ENCODE data around the gene TRIM74.
"Not testable (repeated sequence)": the region's sequence is repeated elsewhere in the genome, so short reads cannot be mapped to it uniquely, and the experiment has no call there.

TRIM74 gene

DNA sequence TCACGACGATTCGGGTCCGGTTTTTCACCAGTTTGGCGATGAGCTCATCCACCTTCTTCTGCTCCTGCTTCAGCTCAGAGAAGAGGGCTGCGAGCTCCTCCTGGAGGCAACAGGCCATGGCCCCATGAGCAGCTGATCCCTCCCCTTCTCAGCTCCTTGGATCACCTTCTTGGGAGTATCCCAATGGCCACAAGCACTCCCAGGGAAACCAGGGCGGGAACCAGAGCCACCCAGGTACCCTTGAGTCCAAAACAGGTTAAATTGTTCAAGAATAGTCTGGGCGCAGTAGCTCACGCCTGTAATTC lies 8.0 kb downstream of the TRIM74 start:
- not testable (repeated sequence) for H3K4me3 ChIP-seq; DNase-seq (ENCODE audit: low spot score); H3K27ac ChIP-seq

DNA sequence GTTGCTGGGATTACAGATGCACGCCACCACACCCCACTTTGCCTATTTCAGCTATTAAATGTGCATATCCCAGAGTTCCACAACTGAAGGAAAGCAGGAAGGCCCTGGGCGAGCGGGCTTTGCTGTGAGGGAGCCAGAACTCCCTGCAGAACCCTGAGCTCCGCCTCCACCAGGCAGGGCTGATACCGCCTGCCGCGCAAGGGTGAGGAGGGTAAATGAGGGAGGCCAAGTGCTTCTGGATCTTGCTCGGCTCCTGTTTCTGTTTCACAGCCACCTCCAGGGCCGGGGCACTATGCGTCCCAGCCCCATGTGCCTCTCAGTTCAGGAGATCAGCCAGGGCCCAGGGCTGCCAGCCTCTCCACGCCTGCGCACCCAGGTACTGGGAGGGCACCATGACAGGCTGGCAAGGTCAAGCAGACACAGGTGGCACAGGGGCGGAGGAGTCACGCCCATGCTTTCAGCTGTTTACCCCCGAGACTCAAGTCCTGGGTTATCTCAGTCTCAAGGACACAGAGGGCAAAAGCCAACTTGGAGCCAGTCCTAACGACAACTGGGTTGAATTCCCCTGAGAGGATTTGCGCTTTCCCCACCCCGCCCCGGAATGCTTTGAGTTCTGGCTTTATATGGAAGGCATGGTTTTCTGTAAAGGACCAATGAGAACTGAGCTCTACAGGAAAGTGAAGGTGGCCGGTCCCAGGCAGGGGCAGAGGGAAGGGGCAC lies 8.5 kb downstream of the TRIM74 start:
- H3K4me3 ChIP-seq; H3K27ac ChIP-seq; DNase-seq (ENCODE audit: low spot score): not testable (repeated sequence)

DNA sequence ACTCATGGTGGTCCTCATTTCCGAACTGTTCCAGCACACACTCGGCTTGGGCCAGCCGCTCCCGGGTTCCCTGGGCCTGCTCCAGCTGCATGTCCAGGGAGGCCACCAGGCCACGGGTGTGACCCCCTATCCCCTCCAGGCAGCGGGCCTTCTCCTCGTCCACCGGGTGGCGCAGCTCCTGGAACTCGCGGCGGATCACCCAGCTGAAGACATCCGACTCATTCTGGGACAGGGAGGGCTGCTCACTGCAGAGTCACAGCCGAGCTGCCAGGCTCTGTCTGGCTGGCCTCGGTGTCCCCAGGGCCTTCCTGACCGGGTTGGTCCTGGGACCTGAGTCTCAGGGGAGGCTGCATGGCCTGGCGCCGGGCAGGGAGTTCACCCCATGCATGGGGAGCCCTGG lies 9.2 kb downstream of the TRIM74 start:
- DNase-seq (ENCODE audit: low spot score); H3K27ac ChIP-seq; H3K4me3 ChIP-seq: not testable (repeated sequence)

DNA sequence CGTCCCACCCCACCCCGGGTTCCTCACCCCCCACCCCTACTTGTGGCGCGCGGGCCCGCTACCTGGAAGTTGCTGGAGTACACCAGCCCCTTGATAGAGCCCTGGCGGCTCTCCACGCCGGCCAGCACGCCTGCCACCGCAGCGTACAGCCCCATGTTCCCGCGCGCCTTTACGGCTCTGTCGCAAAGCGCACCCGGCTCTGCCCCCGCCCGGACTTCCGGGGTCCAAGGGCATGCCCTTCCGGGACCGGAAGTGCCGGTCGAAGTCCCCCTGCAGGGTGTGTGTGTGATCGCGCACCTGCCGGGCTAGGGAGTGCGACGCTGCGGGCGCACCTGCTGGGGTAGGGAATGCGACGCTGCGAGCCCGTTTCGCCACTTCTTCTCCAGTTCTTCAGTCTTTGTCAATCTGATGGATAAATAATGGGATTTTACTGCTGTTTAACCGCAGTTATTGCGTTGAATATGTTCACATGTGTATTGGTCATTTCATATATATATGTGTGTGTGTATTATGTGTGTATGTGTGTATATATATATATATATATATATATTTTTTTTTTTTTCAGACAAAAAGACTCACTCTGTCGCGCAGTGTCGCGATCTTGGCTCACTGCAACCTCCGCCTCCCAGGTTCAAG lies 14.6 kb downstream of the TRIM74 start:
- DNase-seq (ENCODE audit: low spot score); H3K27ac ChIP-seq: not testable (repeated sequence)
- peak overlapping the region; percentile 65 for H3K4me3 ChIP-seq

DNA sequence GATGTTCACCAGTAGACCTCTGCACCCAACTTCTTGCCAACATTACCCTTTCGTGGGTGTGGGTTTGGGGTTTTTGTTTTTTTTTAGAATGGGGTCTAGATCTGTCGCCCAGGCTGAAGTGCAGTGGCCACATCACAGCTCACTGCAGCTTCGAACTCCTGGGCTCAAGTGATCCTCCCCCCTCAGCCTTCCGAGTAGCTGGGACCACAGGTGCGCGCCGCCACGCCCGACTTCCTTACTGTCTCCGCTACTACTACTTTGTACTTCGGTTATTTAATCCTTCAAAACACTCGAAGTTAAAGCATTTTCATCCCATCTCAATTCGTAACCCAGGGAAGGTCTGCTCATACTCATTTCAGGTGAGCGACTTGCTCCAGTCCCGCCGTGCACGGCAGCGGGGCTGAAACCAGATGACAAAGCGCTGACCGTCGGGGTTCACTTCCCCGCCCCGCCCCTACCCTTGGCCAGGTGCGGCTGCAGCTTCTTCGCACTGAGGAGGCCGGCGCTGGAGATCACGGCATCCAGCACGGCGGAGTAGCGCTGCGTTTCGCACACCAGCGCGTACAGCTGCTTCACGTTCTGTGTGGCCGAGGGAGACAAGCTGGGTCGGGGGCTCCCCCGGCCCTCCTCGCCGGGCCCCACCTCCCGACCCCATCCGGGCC lies 15.2 kb downstream of the TRIM74 start:
- not testable (repeated sequence) for H3K27ac ChIP-seq; DNase-seq (ENCODE audit: low spot score)
- H3K4me3 ChIP-seq = peak overlapping the region; percentile 65

DNA sequence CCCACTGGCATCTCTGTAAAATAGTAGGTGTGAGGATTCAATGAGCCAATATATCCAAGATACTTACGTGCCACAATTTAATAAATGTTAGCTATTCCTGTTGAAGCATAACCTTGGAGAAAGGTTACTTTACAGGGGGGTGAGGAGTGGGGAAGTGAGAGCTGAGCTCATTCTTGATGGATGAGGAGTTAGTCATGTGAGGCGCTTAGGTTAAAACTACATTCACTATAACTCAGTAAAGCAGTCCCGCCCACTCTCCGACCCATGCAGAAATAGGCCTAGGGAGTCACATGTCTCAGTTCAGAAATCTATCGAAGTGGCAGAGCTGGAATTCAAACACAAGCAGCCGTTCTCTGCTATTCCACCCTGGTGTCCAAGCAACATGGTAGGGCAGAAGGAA lies 18.8 kb downstream of the TRIM74 start:
- not testable (repeated sequence) for DNase-seq (ENCODE audit: low spot score); H3K4me3 ChIP-seq; H3K27ac ChIP-seq

DNA sequence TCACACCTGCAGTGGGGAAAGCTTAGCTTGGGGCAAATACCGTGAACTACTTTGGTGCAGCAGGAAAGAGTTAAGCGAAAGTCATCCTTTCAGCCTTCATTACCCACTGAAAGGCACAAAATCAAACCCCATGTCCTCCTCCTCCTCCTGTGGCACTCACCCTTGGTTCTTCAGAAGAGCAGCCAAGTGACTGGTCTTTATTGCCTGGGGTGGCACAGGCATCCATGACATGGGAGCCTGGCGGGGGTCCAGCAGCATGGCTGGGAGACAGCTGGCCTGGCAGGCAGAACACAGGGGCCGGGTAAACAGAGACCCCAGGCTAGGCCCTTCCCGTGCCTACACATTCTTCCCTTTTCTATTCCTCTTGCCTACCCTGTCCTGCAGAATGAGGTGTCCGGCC lies 19.6 kb downstream of the TRIM74 start:
- DNase-seq (ENCODE audit: low spot score) = peak; percentile 62
- H3K4me3 ChIP-seq = not testable (repeated sequence)

DNA sequence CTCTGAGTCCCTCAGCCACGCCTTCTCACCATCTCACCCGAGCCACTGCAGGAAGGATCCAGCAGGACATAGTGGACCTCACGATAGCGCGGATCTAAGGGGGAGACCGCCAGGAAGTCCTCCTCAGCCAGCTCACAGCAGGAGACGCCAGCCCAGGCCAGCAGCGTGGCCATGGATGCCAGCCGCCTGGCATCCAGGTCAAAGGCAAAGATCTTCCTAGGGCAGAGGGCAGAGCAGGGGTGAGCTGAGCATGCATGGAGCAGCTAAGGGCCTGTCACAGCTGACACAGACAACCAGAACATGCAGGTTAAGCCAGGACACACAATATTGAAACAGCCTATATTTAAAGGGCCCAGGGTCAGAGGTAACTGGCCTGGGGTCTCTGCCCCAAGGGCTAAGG lies 20.0 kb downstream of the TRIM74 start:
- DNase-seq (ENCODE audit: low spot score); H3K27ac ChIP-seq; H3K4me3 ChIP-seq: not testable (repeated sequence)

More for the DNA sequence above, 19.6 kb downstream of the TRIM74 start:
- H3K27ac ChIP-seq = not testable (repeated sequence)

DNA sequence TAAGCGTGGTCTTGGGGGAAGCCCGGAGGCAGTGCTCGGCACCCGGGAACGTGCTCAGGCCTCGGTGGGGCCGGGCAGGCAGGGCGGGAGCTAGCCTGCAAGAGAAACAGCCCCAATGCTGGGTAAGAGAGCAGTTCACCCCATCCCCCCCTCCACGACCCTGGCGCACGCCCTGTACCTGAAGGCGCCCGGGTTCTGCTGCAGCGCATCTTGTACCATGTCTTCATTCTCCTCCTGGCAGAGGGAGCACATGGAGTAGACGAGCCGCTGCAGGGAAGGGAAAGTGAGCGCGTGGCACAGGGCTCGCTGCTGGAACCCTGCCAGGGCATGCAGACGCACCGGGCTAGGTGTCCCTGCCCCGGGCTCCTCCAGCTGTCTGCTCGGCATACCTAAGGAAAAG lies 20.6 kb downstream of the TRIM74 start:
- H3K4me3 ChIP-seq; DNase-seq (ENCODE audit: low spot score); H3K27ac ChIP-seq: not testable (repeated sequence)

DNA sequence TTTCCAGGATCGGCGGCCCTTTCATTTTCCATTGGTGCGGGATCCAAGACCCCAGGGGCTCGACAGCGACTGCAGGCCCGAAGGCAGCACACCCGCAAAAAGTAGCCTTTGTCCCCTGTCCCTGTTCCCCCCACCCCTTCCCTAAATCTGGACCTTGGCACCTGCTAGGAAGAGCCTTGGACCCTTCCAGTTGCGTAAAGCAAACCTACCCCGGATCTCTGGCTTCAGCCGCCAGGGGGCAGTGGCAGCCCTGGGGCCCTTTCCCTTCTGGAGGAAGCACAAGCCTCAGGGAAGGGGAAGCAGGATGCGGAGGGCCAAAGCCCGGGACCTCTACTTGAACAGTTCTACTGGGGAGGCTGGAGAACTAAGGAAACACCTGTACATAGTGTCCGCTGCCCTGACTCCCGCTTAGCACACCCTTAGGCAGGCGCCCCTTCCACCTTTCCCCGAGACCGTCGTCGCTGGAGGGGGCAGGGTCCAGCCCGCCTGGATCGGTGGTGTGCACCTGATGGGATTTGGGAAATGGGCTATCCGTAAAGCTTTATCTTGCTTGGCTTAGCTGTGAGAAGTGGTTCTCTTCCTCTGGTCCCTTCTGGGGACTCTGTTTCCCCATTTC lies 23.0 kb downstream of the TRIM74 start:
- DNase-seq (ENCODE audit: low spot score) = peak; percentile 47
- not testable (repeated sequence) for H3K4me3 ChIP-seq, H3K27ac ChIP-seq

DNA sequence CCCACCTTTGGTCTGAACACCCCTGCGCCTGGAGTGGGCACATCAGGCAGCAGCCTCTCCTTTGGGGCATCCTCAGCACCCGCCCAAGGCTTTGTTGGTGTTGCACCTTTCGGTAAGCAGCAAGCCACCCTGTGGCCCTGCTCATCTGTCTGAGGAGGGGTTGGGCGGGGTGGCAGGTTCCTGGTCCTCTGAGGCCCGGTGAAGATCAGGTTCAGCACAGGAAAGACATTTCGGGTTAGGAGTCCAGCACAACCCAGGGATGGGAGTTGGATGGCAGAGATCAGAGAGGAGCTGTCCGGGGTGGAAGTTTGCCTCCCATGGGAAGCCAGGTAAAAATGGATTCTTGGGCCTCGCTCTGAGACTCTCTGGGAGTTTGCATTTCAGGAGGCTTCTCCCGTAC lies 23.7 kb downstream of the TRIM74 start:
- not testable (repeated sequence) for H3K27ac ChIP-seq, H3K4me3 ChIP-seq
- DNase-seq (ENCODE audit: low spot score) = peak; percentile 64

DNA sequence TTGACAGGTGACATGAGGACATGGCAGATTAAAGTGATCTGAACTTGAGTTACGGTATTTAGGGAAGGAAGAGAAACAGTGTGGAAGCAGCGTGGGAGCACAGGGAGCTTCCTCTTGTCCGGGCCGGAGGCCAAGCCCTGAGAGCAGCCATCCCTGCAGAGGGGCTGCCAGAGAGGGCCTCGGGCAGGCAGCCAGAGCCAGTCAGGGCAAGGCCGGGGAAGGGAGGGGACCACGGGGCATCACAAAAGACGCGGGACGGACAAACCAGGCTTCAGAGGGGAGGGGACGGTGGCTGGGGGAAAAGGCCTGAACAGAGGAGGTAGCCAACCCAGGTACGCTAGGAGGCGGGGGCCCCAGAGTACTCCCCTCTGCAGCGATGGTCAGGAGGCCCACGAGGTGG lies 24.3 kb downstream of the TRIM74 start:
- DNase-seq (ENCODE audit: low spot score); H3K27ac ChIP-seq; H3K4me3 ChIP-seq: not testable (repeated sequence)

DNA sequence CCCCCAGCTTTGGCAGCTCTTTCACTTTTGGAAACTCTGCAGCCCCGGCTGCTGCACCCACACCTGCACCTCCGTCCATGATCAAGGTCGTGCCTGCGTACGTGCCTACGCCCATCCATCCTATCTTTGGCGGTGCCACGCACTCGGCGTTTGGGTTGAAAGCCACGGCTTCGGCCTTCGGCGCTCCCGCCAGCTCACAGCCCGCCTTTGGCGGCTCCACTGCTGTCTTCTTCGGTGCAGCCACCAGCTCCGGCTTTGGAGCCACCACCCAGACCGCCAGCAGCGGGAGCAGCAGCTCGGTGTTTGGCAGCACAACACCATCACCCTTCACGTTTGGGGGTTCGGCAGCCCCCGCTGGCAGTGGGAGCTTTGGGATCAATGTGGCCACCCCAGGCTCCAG lies 26.3 kb downstream of the TRIM74 start:
- not testable (repeated sequence) for DNase-seq (ENCODE audit: low spot score); H3K4me3 ChIP-seq; H3K27ac ChIP-seq

DNA sequence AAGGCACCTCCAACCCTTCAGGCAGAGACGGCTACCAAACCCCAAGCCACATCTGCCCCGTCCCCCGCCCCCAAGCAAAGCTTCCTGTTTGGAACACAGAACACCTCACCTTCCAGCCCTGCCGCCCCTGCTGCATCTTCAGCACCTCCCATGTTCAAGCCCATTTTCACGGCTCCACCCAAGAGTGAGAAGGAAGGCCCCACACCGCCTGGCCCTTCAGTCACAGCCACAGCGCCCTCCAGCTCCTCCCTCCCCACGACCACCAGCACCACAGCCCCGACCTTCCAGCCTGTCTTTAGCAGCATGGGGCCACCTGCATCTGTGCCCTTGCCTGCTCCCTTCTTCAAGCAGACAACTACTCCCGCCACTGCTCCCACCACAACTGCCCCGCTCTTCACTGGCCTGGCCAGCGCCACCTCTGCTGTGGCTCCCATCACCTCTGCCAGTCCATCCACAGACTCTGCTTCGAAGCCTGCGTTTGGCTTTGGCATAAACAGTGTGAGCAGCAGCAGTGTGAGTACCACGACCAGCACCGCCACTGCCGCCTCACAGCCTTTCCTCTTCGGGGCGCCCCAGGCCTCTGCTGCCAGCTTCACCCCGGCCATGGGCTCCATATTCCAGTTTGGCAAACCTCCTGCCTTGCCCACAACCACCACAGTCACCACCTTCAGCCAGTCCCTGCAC lies 27.1 kb downstream of the TRIM74 start:
- not testable (repeated sequence) for H3K27ac ChIP-seq; H3K4me3 ChIP-seq; DNase-seq (ENCODE audit: low spot score)

DNA sequence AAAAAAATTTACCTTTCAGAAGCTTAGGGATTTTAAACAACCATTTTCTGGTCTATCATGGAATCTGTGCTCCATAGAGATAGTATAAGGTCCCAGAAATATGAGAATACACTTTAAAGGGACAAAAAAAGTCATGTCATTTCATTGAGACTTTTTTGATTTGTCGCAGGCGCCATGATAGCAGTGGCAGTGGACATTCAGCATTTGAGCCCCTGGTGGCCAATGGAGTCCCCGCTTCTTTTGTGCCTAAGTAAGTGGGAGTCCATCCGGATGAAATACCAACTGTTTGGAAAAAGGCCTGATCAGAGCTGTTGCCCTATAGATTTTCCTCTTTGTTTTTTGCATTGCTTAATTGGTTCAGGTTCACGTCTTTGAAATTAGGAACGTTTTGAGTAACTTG lies 41.0 kb downstream of the TRIM74 start:
- not testable (repeated sequence) for DNase-seq (ENCODE audit: low spot score); H3K27ac ChIP-seq; H3K4me3 ChIP-seq

DNA sequence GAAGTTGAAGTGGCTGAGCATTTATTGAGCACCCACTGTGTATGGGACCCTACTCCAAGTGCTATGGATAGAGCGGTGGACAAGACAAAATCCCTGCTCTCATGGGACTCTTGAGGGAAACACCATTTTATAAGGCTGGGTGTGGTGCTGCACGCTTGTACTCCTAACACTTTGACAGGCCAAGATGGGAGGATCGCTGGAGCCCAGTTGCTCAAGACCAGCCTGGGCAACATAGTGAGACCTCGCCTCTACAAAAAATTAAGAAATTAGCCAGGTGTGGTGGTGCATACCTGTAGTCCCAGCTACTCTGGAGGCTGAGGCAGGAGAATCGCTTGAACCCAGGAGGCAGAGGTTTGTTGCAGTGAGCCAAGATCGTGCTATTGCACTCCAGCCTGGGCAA lies 41.5 kb downstream of the TRIM74 start:
- H3K27ac ChIP-seq = not testable (repeated sequence)

More for the DNA sequence above, 41.5 kb downstream of the TRIM74 start:
- H3K4me3 ChIP-seq; DNase-seq (ENCODE audit: low spot score): not testable (repeated sequence)
